HK-2 (cell line): ENCODE measurements around the gene KCNAB1.
"Not testable (repeated sequence)": the region's sequence is repeated elsewhere in the genome, so short reads cannot be mapped to it uniquely, and the experiment has no call there.

Experiments used
- DNase-seq: peaks from one replicate; pipeline ENCODE4 v3.0.0-alpha.2; 2018; ENCODE audit not compliant: unreplicated experiment

The KCNAB1 gene

DNA sequence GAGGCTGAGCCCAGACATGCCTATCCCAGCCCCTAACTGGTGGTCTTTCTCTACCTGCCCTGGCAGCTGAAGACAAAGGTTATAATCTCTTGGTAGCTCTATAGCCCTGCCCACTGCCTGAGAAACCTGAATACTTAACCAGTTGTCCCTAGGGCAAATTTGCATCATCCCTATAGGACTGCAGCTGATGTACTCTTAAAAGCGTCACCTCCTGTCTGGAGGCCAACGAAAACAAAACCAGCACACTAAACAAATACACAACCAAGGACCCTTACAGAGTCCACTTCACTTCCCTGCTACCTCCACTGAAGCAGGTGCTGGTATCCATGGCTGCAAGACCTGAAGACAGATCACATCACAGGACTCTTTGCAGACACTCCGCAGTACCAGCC, 98.0 kb downstream of the KCNAB1 start:
- DNase-seq, result no peak

DNA sequence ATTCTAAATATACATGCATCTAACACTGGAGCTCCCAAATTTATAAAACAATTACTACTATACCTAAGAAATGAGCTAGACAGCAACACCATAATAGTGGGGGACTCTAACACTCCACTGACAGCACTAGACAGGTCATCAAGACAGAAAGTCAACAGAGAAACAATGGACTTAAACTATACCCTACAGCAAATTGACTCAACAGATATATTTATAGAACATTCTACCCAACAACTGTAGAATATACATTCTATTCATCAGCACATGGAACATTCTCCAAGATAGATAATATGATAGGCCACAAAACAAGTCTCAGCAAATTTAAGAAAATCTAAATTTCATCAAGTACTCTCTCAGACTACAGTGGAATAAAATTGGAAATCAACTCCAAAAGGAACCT, 102.0 kb downstream of the KCNAB1 start:
- not testable (repeated sequence) for DNase-seq

DNA sequence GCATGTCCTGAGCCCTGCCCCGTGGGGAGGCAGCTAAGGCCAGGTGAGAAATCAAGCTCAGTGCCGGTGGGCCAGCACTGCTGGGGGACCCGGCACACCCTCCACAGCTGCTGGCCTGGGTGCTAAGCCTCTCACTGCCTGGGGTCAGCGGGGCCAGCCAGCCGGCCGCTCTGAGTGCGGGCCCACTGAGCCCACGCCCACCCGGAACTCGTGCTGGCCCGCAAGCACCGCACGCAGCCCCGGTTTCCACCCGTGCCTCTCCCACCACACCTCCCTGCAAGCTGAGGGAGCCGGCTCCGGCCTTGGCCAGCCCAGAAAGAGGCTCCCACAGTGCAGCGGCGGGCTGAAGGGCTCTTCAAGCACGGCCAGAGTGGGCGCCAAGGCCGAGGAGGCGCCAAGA, 103.7 kb downstream of the KCNAB1 start:
- not testable (repeated sequence) for DNase-seq

DNA sequence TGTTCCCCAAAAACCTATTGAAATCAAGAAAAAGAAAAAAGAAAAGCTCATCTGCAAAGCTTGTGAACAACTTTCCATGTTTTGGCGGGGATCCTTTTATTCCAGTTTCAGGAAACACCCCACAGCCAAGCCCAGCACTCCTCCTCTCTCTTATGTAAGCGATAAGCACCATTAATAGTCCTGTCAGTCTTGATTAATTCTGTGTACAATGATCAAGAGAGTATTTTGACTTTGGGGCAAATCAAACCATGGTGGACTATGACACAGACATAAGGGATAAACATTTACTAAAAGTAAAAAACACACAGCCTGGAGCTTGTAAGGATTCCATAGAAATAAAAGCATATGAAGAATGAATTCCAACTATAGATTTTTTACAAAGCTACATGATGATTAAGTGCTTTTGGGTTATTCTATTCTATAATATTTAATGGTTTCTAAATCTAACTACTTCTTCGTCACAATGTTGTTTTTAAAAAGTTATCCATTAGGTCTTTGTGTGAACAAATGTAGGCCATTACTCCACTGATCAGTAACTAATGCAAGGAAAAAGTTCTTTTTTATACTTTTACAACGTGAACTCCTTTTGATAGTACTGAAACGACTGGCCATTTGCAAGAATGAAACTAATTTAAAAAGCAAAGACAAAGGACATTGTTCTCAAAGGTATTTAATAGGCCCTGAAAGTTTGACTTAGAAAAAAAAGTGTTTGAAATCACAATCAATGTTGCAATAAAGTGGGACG, 106.5 kb downstream of the KCNAB1 start:
- no peak for DNase-seq

DNA sequence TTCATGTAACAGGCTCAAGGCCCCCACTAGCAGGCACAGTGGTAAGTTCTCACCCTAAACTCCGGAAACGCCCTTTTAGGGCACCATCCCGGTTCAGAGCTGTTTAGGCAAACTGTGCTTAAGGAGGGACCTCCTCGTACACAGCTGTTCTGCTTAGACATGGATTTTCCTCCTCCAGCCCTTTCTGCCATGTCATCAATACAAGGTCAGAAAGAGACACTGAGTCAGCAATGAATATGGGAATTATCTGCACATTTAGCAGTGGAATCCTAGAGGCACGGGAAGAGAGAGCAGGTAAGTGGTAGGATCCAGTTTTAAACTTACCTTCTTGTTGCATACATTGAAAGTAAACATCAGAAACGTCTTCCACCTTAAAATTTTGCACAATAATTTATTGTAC, 107.3 kb downstream of the KCNAB1 start:
- DNase-seq, result no peak

DNA sequence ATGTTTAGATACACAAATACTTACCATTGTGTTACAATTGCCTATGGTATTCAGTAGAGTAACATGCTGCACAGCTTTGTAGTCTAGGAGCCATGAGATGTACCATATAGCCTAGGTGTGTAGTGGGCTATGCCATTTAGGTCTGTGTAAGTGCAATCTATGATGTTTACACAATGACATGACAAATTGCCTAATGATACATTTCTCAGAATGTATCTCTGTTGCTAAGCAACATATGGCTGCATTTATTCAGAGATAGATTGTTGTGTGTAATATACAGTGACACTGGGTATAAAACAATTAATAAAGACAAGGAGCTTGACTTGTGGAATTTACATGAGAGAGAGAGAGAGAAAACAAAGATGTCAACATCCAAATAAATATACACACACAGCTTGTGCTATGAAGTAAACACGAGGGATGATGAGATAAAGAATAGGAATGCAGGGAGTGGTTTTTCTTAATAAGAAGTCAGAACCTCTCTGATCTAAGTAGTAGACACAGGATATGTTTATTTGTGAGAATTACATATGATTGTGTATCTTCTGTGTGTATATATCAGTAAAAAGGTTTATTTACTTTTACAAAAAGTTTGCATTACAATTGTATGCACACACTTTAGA, 110.0 kb downstream of the KCNAB1 start:
- DNase-seq, result no peak

DNA sequence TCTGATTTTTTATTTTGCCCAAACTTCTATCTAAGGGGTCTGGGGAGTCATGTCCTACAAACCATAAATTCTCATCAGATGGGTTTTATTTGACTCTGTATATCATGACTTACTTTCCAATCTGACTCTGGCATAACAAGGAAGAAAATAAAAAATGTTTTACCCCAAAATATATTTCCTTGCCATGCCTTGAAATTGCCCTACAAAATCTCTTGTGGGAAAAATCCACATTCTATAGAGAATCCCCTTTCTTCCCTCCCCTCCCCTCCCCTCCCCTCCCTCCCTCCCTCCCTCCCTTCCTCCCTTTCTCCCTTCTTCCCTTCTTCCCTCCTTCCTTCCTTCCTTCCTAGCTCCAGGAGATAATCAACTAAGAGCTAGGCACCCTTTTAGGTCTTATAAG, 110.8 kb downstream of the KCNAB1 start:
- DNase-seq, result not testable (repeated sequence)

DNA sequence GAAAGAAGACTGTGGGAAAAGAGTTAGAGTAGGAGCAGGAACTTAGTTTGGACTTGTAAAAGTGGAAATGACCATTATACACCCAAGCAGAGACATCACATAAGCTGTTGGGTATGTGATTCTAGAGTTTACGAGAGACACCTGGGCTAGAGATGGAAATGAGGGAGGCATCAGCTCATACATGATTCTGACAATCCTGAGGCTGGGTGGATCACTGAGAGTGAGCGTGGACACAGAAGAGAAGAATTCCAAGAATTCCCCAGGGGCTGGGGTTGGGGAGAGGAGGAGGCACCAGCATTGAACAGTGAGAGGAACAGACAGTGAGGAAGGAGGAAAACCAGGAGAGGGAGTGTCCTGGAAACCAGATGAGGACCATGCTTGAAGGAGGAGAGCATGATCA, 113.5 kb downstream of the KCNAB1 start:
- DNase-seq, result no peak

DNA sequence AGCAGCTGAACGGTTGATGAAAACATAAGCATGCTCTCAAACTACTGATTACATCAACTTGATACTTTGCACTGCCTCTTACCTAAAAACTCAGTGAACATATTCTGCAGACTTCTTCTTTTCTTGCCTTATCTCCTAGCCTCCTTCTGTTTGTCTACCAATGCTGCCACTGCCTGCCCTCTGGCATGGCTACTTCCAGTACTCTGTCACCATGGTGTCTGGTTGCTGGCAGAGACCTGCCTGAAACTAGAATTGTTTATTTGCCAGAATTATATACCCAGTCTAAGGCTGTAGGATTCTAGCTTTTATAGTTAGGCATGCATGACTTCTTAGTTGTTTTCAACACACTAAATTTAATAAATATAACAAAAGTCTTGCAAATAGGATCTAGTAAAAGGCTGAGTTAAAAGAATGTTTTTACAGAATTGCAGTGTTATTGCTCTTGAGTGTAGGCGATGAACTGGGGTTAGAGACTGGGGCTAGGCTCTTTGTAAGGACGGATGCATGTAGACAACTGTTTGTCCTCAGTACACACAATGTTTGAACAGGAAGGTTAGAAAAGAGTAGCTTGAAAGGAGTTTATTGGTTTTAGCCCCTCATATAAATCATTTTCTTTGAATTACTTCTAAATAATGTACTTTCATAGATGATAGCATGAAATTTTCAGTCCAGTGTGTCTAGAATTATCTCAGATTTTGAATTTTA, 116.3 kb downstream of the KCNAB1 start:
- no peak for DNase-seq

DNA sequence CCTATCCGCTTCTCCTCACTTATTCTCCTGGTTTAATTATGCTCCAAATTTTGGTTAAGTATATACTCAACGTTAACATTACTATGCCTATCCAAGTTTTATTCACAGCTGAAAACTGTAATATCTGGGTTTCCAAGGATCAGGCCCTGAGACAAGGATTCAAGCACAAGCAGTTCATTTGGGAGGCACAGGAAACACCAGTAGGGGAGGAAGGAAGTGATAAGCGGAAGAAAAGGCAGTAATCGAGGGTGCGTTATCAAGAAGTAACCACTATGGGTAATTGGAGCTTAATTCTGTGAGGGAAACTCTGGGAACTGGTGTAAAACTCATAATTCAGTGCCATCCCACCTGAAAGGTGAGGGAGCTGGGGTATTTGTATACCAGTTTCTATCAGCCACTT, 120.3 kb downstream of the KCNAB1 start:
- no peak for DNase-seq

DNA sequence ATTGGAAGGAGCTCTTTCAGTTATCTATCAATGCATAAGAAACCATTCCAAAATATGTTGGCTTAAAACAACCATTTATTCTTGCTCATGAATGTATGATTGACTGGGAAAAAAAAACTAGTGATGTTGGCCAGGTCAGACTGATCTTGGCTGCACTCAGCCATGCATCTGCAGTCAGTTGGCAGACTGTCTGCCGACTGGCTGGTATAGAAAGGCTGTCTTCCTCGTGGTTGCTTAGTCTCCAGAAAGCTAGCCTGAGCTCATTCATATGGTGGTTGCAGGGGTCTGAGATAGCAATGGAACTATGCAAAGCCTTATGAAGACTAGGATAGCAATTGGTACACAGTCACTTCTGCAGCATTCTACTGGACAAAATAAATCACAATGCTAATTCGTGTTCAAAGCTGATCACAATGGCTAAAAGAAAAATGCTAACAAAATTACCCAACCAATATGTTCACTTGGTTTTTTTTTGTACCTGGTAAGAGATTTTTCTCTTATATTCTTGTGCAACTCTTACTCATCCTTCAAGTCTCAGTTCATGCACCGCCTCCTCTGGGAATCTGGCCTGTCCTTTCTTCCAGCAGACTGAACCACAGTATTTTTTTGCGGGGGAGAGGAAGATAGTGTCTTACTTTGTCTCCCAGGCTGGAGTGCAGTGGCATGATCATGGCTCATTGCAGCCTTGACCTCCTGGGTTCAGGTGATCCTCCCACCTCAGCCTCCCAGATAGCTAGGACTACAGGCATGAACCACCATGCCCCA, 126.8 kb downstream of the KCNAB1 start:
- no peak for DNase-seq

DNA sequence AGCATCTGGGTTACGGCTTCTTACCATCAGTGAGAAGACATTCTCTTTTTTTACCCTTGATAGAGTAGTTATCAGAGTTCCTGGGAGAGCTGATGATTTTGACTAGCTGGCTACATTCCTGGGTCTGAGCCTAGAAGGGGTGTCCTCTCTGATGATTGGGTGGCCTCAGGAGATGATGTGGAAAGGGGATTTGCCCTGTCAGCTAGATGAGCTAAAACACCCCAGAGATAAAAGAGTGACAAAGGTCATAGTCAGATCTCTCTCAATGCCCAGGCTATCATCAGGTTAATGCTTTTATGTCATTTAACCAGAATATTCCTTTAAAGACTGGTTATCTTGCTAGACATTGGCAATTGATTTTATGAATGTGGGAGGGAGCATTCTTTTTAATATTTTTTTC, 130.2 kb downstream of the KCNAB1 start:
- no peak for DNase-seq

DNA sequence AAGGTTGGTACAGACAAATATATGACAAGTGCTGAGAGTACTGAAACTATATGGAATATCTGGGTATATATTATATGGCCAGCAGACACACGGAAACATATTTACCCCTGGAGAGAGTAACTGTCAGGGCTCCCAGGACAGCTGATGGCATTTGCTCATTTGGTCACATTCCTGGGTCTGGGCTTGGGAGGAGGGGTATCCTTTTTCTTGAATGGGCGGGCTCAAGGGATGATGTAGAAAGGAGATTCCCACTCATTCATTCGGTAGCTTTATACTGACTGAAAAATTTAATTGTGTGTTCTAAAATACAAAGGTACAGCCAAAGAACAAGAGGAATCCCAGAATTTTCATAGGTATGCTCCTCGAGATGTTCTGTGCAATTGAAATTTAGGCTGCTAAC, 131.0 kb downstream of the KCNAB1 start:
- DNase-seq, result no peak

DNA sequence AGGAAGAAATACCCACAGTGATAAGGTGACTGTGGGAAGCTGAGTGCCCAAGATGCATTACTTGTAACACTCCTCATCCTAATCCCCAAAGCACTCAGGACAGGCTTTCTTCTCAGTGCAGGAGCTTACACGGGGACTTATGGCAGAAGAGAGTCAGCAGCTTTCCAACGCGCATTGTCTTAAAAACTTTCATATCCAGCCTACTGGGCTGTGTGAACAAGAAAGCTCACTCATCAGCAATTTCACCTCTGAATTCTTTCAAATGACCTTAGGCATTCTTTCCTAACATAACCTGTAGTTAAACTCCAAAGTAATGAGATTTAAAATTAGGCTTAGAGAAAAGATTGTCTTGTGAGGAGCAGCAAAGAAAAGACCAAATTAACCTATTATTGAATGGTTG, 132.3 kb downstream of the KCNAB1 start:
- DNase-seq, result no peak

DNA sequence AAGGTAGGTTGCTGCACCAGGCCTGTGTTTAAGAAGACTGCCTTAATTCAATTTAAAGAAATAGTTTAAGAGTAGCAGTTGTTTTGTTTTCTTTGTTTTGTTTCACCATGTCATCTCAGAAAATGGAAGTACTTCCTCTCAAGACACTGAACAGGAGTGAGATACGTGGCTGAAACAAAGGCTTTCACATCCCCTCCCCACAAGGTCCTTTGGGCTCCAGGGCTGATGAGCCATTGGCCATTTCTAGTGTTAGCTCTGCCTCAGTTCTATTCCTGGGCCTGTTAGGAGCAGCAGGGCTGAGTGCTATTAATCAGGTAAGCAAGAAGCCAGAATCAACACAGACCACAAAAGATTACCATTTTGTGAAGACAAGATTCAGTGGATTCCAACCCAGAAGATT, 132.8 kb downstream of the KCNAB1 start:
- no peak for DNase-seq

DNA sequence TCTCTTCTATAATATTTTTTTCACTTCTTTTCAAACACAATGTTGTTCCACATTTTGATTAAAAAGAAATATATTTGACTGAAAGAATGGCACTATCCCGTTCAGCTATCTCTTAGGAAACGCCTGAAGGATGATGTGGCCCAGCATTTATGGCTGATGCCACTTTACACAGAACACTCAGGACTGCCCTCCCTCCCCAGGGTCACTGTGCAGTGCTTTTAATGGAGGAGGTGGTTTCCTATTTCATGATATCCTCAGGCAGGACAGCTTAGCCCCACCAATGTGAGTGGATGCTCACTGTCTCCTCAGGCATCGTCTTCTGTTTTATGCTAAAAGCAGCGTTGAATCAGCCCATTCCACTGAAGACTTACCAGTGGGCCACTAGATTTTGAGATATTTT, 135.9 kb downstream of the KCNAB1 start:
- no peak for DNase-seq

DNA sequence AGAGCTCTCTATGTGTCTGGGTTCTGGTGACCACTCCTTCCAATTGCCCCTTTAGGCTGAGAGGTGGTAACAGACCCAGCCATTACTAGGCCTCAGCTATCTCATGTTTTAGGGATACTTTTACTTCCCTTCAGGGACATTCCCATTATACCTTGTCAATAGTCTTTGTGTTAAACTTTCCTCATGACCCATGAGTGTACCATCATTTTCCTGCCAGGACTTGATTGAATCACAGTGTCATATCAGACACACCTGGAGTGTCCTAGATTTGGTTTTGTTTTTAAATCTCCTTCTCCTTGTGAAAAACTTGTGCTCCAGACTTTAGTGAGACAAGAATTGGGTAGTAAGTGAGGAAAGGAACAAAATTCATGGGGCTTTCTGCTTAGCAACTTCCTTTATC, 136.6 kb downstream of the KCNAB1 start:
- no peak for DNase-seq

DNA sequence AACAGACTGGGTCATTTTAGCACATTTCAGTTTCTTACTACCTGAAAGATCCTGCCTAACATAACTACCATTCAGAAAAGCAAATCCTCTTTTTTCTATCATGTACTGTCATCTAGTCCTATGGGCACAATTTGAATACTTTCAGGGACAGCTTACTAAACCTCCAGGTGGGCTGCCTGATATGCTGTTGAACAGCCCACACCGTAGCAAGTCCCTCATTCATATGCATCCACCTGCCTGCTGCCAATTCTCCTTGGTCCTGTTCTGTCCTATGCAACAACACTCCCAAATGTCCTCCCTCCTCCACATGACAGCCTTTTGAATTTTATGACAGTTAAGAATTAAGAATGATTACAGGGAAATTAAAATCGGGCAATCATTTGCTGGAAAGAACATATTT, 137.9 kb downstream of the KCNAB1 start:
- no peak for DNase-seq

DNA sequence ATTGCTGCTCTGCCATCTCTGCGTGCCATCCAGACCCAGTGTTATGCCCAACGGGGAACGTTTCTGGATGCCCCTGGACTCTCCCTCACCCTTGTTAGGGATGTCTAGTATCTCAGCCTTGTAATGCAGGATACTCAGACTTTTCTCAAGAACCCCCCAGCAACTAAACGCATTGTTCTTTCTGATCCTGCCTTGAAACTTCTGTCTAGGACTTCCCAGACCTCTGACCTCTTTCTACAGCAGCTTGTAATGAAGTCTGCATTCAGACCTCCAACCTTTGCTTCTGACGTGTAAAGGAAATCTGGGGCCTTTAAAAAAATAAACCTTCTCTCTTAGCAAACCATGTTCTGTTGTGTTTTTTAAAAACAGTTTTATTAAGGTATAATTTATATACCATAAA, 139.5 kb downstream of the KCNAB1 start:
- DNase-seq, result no peak

DNA sequence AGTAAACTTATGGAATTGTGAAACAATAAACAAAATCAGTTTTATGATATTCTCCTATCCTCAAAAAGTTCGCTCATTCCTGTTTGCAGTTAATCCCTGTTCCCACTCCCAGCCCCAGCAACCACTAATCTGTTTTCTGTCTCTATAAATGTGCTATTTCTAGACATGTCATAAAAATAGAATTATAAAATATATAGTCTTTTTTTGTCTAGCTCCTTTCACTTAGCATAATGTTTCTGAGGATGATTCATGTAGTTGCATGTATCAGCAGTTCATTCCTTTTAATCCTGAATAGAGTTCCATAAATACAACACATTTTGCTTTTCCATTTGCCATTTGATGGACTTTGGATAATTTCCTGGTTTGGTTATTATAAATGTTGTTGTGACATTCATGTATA, 140.0 kb downstream of the KCNAB1 start:
- DNase-seq, result no peak

DNA sequence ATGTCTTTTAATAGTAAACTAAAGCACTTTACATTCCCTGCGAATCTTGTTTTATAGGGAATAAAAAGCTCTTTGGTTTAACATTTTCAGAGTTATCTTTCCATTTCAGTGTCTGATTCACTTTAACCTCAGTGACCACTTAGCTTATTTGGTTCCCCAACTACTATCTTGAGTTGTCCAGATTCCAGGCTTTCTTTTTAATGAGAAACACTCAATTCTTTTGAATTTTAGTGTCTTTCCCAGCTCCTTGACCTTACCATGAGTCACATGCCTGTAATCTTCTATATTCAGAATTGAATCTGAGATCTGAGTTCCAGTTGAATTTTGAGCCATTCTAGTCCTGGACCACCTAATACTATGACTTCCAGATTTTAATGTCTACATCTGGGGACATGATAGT, 144.4 kb downstream of the KCNAB1 start:
- DNase-seq, result no peak

DNA sequence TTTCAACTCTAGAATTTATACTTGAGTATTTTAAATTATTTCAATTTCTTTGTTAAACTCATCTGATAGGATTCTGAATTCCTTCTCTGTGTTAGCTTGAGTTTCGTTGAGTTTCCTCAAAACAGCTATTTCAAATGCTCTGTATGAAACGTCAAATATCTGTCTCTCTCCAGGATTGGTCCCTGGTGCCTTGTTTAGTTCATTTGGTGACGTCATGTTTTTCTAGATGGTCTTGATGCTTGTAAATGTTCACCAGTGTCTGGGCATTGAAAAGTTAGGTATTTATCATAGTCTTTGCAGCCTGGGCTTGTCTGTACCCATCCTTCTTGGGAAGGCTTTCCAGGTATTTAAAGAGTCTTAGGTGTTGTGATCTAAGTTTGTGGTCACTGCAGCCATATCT, 151.1 kb downstream of the KCNAB1 start:
- no peak for DNase-seq
